H1 (cell line): ENCODE data around the gene NPIPB13. TPM values are rescaled to one million over a fixed set of nuclear protein-coding genes. Genes with fewer than 3 reads are reported as not detected.
"Not testable (repeated sequence)": the region's sequence is repeated elsewhere in the genome, so short reads cannot be mapped to it uniquely, and the experiment has no call there.

Experiments used
- CTCF ChIA-PET: fragments of 300-600 bp; sonication (Branson Sonifier 250); formaldehyde crosslinking; loops from one replicate; lab custom pipeline; 2021; ENCODE audit not compliant: partially characterized antibody; lab: Charles Lee
- POLR2A ChIA-PET: fragments of 300-600 bp; sonication (Branson Sonifier 250); formaldehyde crosslinking; loops from one replicate; lab custom pipeline; 2021; ENCODE audit warnings: inconsistent platforms; ENCODE audit not compliant: partially characterized antibody; lab: Charles Lee
- DNase-seq, 2 experiments: peaks; one replicate each; pipeline versions ENCODE4 v3.0.0 to v3.0.0-alpha.2; 2010 to 2022; ENCODE audit warnings: low spot score in 2 of 2, low read depth in 1 of 2, mixed read lengths in 1 of 2
- FAIRE-seq: peaks from 2 replicates; lab custom pipeline; 2011; peaks lifted over from hg19 to GRCh38; lab: Jason Lieb, UNC
- H2AFZ ChIP-seq: 2 replicates; pipeline ENCODE4 v1.8.1; 2012; ENCODE audit warnings: low read length, inconsistent platforms
- H2AK5ac ChIP-seq: 2 replicates; pipeline ENCODE4 v1.6.1; 2013; ENCODE audit warnings: low read depth, low read length
- H2BK120ac ChIP-seq: replicated peaks from 2 replicates; pipeline ENCODE3; 2013; ENCODE audit warnings: low read depth, low read length, inconsistent platforms
- H2BK12ac ChIP-seq: 2 replicates; pipeline ENCODE4 v1.6.1; 2013; ENCODE audit warnings: low read depth, low read length
- H2BK15ac ChIP-seq: 2 replicates; pipeline ENCODE4 v1.6.1; 2013; ENCODE audit warnings: low read length
- H2BK20ac ChIP-seq: 2 replicates; pipeline ENCODE4 v1.6.1; 2013; ENCODE audit warnings: low read length
- H2BK5ac ChIP-seq: 2 replicates; pipeline ENCODE4 v1.6.1; 2013; ENCODE audit warnings: low read depth, low read length
- H3K14ac ChIP-seq: 2 replicates; pipeline ENCODE4 v1.6.1; 2013; ENCODE audit warnings: inconsistent platforms; ENCODE audit not compliant: insufficient read length
- H3K18ac ChIP-seq: 2 replicates; pipeline ENCODE4 v1.6.1; 2013; ENCODE audit warnings: low read length; ENCODE audit errors: extremely low read depth
- H3K23ac ChIP-seq: 2 replicates; pipeline ENCODE4 v1.6.1; 2013; ENCODE audit warnings: inconsistent platforms; ENCODE audit not compliant: insufficient read length
- H3K23me2 ChIP-seq: 2 replicates; pipeline ENCODE4 v1.6.1; 2013; ENCODE audit warnings: low read depth, low read length
- H3K27ac ChIP-seq: 2 replicates; pipeline ENCODE4 v1.6.1; 2011; ENCODE audit warnings: low read depth, low read length, inconsistent platforms
- H3K27me3 ChIP-seq, 4 experiments: replicated peaks in 1 of 4; 1 replicate in 1 of 4; 2 replicates in 3 of 4; pipeline versions ENCODE4 v1.6.1 to v1.8.1; 2011 to 2013; ENCODE audit warnings: low read length in 3 of 4, mild to moderate bottlenecking in 3 of 4, inconsistent platforms in 2 of 4, mixed read lengths in 2 of 4, moderate library complexity in 1 of 4; ENCODE audit not compliant: control insufficient read depth in 3 of 4, insufficient read depth in 3 of 4; ENCODE audit errors: extremely low read depth in 1 of 4
- H3K36me3 ChIP-seq, 4 experiments: 2 replicates each; pipeline versions ENCODE4 v1.6.1 to v1.8.1; 2011 to 2013; ENCODE audit warnings: mild to moderate bottlenecking in 4 of 4, low read length in 3 of 4, moderate library complexity in 2 of 4, control low read depth in 1 of 4, inconsistent platforms in 1 of 4; ENCODE audit not compliant: insufficient read depth in 4 of 4, control insufficient read depth in 2 of 4
- H3K4ac ChIP-seq: replicated peaks from 2 replicates; pipeline ENCODE3; 2013; ENCODE audit warnings: low read length, low read depth, mixed read lengths, inconsistent platforms; ENCODE audit not compliant: insufficient read length
- H3K4me1 ChIP-seq, 4 experiments: replicated peaks in 1 of 4; 1 replicate in 1 of 4; 2 replicates in 3 of 4; pipeline versions ENCODE4 v1.6.1 to v1.8.1; 2011 to 2013; ENCODE audit warnings: low read length in 3 of 4, inconsistent platforms in 2 of 4, mixed read lengths in 1 of 4; ENCODE audit not compliant: insufficient read depth in 4 of 4, control insufficient read depth in 3 of 4
- H3K4me2 ChIP-seq, 2 experiments: 2 replicates each; pipeline versions ENCODE4 v1.6.1 to v1.8.1; 2011 to 2013; ENCODE audit warnings: low read depth in 2 of 2, low read length in 2 of 2, control low read depth in 1 of 2, inconsistent platforms in 1 of 2, mild to moderate bottlenecking in 1 of 2; ENCODE audit not compliant: insufficient read depth in 1 of 2
- H3K4me3 ChIP-seq, 4 experiments: fragments of 200-600, 300-600 bp in 1 of 4; sonication (generic), shearing (Covaris generic), sonication (Bioruptor Twin) in 1 of 4; 2 replicates each; pipeline versions ENCODE4 v1.5.1 to v1.8.1; 2011 to 2016; ENCODE audit warnings: low read length in 4 of 4, low read depth in 3 of 4, control low read depth in 2 of 4, inconsistent platforms in 2 of 4, mild to moderate bottlenecking in 2 of 4, mixed read lengths in 1 of 4, moderate library complexity in 1 of 4; ENCODE audit not compliant: insufficient read depth in 2 of 4; ENCODE audit errors: extremely low read depth in 1 of 4
- H3K56ac ChIP-seq: replicated peaks from 2 replicates; pipeline ENCODE3; 2013; ENCODE audit warnings: low read depth, mild to moderate bottlenecking, mixed read lengths, low read length, inconsistent platforms; ENCODE audit not compliant: insufficient read length
- H3K79me1 ChIP-seq: 2 replicates; pipeline ENCODE4 v1.6.1; 2013; ENCODE audit warnings: low read depth, low read length, control low read depth
- H3K79me2 ChIP-seq, 2 experiments: 2 replicates each; pipeline versions ENCODE4 v1.6.1 to v1.8.1; 2012 to 2013; ENCODE audit warnings: low read length in 2 of 2, mild to moderate bottlenecking in 2 of 2, inconsistent platforms in 1 of 2; ENCODE audit not compliant: insufficient read depth in 2 of 2, control insufficient read depth in 1 of 2
- H3K9ac ChIP-seq, 4 experiments: replicated peaks in 1 of 4; 1 replicate in 1 of 4; 2 replicates in 3 of 4; pipeline versions ENCODE4 v1.6.1 to v1.8.1; 2011 to 2013; ENCODE audit warnings: low read depth in 3 of 4, low read length in 3 of 4, control low read depth in 2 of 4, mild to moderate bottlenecking in 2 of 4, moderate library complexity in 2 of 4, inconsistent platforms in 1 of 4; ENCODE audit errors: extremely low read depth in 1 of 4
- H3K9me3 ChIP-seq, 2 experiments: 2 replicates each; pipeline versions ENCODE4 v1.6.1 to v1.8.1; 2012 to 2013; ENCODE audit warnings: mild to moderate bottlenecking in 2 of 2, moderate library complexity in 2 of 2, control low read depth in 1 of 2, inconsistent platforms in 1 of 2, low read depth in 1 of 2, low read length in 1 of 2, mixed read lengths in 1 of 2; ENCODE audit not compliant: insufficient read depth in 2 of 2
- H4K20me1 ChIP-seq, 2 experiments: replicated peaks in 1 of 2; 2 replicates each; pipeline versions ENCODE3 to v1.8.1; 2011 to 2013; ENCODE audit warnings: inconsistent platforms in 2 of 2, low read length in 2 of 2, mild to moderate bottlenecking in 1 of 2; ENCODE audit not compliant: insufficient read depth in 2 of 2, control insufficient read depth in 1 of 2
- H4K5ac ChIP-seq: 2 replicates; pipeline ENCODE4 v1.6.1; 2013; ENCODE audit warnings: low read length, low read depth, mixed read lengths, inconsistent platforms; ENCODE audit not compliant: insufficient read length
- H4K8ac ChIP-seq: 2 replicates; pipeline ENCODE4 v1.8.0; 2013; ENCODE audit warnings: mild to moderate bottlenecking, moderate library complexity, low read length, inconsistent platforms; ENCODE audit not compliant: insufficient read depth; ENCODE audit errors: extremely low read depth
- H4K91ac ChIP-seq: replicated peaks from 2 replicates; pipeline ENCODE3; 2013; ENCODE audit warnings: low read length, mixed read lengths, inconsistent platforms; ENCODE audit not compliant: insufficient read length
- WGBS, 2 experiments: shearing (Covaris generic) in 1 of 2; methylation state at CpG; one replicate each; pipeline versions ENCODE4 v1.1.6 to v1.1.7; 2013 to 2015; ENCODE audit warnings: low lambda C conversion rate in 2 of 2, mixed read lengths in 2 of 2, inconsistent platforms in 1 of 2, low coverage in 1 of 2, missing lambda C conversion rate in 1 of 2; ENCODE audit not compliant: insufficient replicate concordance in 2 of 2, insufficient coverage in 1 of 2, insufficient read length in 1 of 2; ENCODE audit errors: extremely low coverage in 1 of 2, missing lambda C conversion rate in 1 of 2; 5-methylcytosine and 5-hydroxymethylcytosine counted together
- polyA plus RNA-seq, 7 experiments: library from polyadenylated mRNA; depleted of rRNA in 3 of 7; stranded (reverse) in 5 of 7; unstranded in 2 of 7; fragments of >200 nt in 5 of 7; fragments of 200-250 nt in 2 of 7; gene quantifications; 1 replicate in 5 of 7; 2 replicates in 1 of 7; 4 replicates in 1 of 7; pipeline versions ENCODE4 v1.2.1 to v1.2.3, GENCODE V29; 2011 to 2013; ENCODE audit warnings: missing spikeins in 2 of 7, mixed read lengths in 2 of 7
- total RNA-seq: library from RNA; stranded (reverse); fragmentation: NEBNext Ultra II Directional; extraction: Animal tissue kit (Norgen Biotek cat#: 25700); gene quantifications from 2 replicates; pipeline ENCODE4 v1.2.1, GENCODE V29; 2021

Gene NPIPB13
- total and polyA plus RNA-seq, 2 of the 8 experiments (the other 6 are each of a cell fraction or from before 2014, with no cell fraction given) = 4.3 to 13.5 TPM

- H3K79me2 ChIP-seq, H3K36me3 ChIP-seq, H3K56ac ChIP-seq, DNase-seq, FAIRE-seq, H3K4me1 ChIP-seq, H3K9ac ChIP-seq, H3K23ac ChIP-seq, H3K4me3 ChIP-seq, H3K27ac ChIP-seq, H2BK15ac ChIP-seq, H3K18ac ChIP-seq, H2BK20ac ChIP-seq, H3K4me2 ChIP-seq, H4K20me1 ChIP-seq, POLR2A ChIA-PET, H3K27me3 ChIP-seq, H3K4ac ChIP-seq, CTCF ChIA-PET, H2AFZ ChIP-seq, H2BK120ac ChIP-seq, H4K5ac ChIP-seq, H4K8ac ChIP-seq, H3K79me1 ChIP-seq, H3K14ac ChIP-seq, H2AK5ac ChIP-seq, H2BK12ac ChIP-seq, H3K9me3 ChIP-seq, H3K23me2 ChIP-seq, H4K91ac ChIP-seq, H2BK5ac ChIP-seq: not testable (repeated sequence)
- no CpG with 5 or more reads among the region's 15 CpGs for WGBS, 2 experiments
These were observed 48.5 kb downstream of the NPIPB13 start for GRCh38 chr16:30199608-30200343.

- H3K27ac ChIP-seq, H3K4me3 ChIP-seq, H2BK12ac ChIP-seq, H2AK5ac ChIP-seq, H4K5ac ChIP-seq, H3K9me3 ChIP-seq, H2BK120ac ChIP-seq, H3K23ac ChIP-seq, H3K9ac ChIP-seq, H2BK5ac ChIP-seq, H3K79me2 ChIP-seq, POLR2A ChIA-PET, H3K4ac ChIP-seq, H3K56ac ChIP-seq, H2BK20ac ChIP-seq, CTCF ChIA-PET, H4K91ac ChIP-seq, H3K4me2 ChIP-seq, H4K20me1 ChIP-seq, H2AFZ ChIP-seq, H3K27me3 ChIP-seq, H3K36me3 ChIP-seq, H3K79me1 ChIP-seq, H3K14ac ChIP-seq, H3K18ac ChIP-seq, H3K4me1 ChIP-seq, H2BK15ac ChIP-seq, H3K23me2 ChIP-seq, DNase-seq, FAIRE-seq, H4K8ac ChIP-seq: not testable (repeated sequence)
- no CpG with 5 or more reads among the region's 3 CpGs for WGBS, 2 experiments
These were observed 49.2 kb downstream of the NPIPB13 start, which contains the start of gene SULT1A3 for GRCh38 chr16:30199049-30199448. Gene SULT1A3 (plus strand): TSS chr16:30199255. CDS start chr16:30200729, 1,474 bp downstream.
